NCI-H446 treated with DMSO at 0.1 percent for 48 hours (cell line): Measurements from ENCODE around the gene BTBD9.

ENCODE experiments used
- DNase-seq: peaks from one replicate; lab custom pipeline; 2025; lab: John Stamatoyannopoulos, UW

BTBD9 gene

DNA sequence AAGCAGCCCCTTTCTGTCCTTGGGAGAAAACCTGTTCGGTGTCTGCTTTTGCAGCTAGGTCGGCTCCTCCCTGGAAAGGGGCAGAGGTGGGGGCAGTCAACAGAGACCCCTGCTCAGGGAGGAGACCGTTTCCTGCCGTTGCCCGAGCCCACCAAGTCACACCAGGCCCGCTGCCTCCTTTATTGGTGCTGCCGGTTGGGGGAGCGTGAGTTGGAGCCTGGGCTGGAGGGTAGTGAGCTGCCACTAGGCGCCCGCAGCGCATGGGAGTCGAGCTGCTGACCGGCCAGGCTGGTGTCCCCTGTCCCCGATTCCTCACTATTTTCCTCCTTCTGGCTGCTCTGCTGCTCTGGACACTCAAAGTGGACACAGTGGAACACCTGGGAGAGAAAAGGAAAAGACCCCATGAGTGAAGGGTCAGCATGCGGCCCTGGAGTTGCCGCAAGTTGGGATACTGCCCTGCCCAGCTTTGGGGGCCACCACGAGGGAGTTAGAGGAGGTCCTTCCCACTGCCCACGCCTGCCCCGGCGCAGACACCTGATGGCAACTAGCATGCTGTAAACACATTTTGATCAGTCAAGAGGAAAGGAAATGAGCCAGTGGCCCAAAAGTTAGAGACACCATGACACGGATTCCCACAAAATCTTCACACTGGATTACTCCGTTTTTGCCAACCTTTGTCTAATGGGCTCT, 464.8 kb downstream of the BTBD9 start:
- no peak for DNase-seq

- no peak for DNase-seq
Measured at GRCh38 chr6:38174315-38174714, 465.4 kb downstream of the BTBD9 start.

- no peak for DNase-seq
Measured at GRCh38 chr6:38173909-38174308, 465.8 kb downstream of the BTBD9 start.

- DNase-seq = no peak
Measured at GRCh38 chr6:38172739-38173410, 466.9 kb downstream of the BTBD9 start.

- DNase-seq = no peak
Measured at GRCh38 chr6:38171997-38172738, 467.6 kb downstream of the BTBD9 start.

- no peak for DNase-seq
Measured at GRCh38 chr6:38170666-38171355, 468.9 kb downstream of the BTBD9 start.

DNA sequence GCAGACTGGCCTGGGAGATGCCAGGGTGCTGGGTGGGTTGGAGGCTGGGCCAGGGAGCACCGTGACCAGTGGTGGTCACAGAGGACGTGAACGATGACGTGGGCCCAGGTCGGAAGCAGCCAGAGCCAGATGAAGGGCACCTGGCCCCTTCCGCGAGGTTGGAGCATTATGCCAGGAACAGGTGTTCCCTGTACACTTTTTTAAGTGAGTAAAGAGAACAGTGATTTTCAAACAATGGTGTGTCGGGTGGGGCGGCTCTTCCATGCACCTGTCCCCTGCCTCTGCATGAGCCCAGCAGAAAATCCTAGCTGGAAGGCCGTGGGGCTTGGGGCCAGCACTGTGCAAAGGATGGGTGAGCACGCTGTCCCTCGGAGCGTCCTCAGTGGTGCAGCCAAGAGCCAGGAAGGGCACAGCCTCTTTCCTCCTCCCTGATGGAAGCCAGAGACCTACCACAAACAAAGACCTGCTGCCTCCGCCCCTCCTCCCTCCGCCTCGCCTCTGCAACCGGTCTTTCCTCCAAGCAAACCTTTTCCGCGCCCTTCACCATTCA, 469.7 kb downstream of the BTBD9 start:
- no peak for DNase-seq

GRCh38 chr6:38169221-38169976, 470.3 kb downstream of the BTBD9 start:
- DNase-seq = no peak

DNA sequence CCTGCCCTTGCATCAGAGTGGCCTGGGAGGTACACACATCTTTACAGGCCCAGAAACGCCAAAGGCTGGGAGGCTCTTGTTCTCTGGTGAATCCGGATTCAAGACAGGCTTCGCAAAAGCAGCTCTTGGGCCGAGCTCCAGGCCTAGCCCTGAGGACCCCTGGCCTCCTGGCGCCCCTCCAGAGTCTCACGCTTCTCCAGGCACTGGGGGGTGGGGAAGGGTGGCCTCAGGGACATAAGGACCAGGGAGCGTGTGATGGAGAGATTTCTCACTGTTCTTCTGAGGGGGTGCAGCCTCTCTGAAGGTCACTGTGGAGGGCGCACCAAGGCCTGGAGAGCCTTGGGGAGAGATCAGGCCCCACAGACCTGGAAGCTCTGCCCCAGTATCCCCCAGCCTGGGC, 471.0 kb downstream of the BTBD9 start:
- no peak for DNase-seq

- no peak for DNase-seq
Measured at GRCh38 chr6:38168126-38168525, 471.6 kb downstream of the BTBD9 start.

DNA sequence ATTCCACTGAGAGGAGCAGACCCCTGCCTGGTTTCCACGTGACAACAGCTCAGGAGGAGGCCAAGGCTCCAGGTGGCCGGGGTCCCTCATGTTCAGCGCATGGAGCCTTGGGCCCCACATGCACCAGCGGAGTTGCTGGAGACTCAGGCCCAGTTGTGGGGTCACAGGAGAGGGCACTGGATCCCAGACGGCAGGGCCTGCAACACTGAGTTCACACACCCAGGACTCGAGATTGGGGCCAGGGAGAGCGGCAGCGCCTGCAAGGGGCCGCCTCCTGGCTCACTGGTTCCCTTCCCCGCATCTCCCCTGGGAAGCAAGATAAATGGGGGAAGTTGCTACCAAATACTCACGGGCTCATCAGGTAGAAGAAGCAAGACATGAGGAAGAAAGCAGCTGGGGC, 472.1 kb downstream of the BTBD9 start:
- no peak for DNase-seq

DNA sequence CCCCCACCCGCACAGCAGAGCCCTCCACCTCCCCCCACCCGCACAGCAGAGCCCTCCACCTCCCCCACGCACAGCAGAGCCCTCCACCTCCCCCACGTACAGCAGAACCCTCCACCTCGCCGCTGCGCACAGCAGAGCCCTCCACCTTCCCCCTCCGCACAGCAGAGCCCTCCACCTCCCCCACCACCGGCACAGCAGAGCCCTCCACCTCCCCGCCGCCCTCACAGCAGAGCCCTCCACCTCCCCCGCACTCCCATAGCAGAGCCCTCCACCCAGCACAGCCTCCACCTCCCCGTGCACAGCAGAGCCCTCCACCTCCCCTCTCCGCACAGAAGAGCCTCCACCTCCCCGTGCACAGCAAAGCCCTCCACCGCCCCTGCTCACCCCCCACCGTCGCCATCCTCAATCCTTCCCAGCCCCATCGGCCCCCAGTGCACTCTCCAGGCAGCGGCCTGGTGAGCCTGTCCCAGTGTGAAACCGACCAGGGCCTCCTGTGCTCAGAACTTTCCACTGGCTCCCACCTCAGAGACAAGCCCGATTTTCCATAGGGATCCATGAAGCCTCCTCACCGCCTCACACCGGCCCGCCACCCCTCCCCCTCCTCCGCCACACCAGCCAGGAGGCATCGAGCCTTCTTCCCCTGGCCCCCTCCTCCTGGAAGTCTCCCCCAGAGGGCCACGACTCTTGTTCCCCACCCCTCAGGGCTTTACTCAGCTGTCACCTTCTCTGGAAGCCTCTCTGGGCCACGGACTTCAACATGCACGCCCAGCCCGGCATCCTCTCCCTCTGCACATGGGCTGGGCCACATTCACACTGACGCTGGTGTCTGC, 473.1 kb downstream of the BTBD9 start:
- DNase-seq = no peak

GRCh38 chr6:38164671-38165108, 475.0 kb downstream of the BTBD9 start:
- no peak for DNase-seq

- no peak for DNase-seq
Measured at GRCh38 chr6:38164131-38164481, 475.6 kb downstream of the BTBD9 start.

DNA sequence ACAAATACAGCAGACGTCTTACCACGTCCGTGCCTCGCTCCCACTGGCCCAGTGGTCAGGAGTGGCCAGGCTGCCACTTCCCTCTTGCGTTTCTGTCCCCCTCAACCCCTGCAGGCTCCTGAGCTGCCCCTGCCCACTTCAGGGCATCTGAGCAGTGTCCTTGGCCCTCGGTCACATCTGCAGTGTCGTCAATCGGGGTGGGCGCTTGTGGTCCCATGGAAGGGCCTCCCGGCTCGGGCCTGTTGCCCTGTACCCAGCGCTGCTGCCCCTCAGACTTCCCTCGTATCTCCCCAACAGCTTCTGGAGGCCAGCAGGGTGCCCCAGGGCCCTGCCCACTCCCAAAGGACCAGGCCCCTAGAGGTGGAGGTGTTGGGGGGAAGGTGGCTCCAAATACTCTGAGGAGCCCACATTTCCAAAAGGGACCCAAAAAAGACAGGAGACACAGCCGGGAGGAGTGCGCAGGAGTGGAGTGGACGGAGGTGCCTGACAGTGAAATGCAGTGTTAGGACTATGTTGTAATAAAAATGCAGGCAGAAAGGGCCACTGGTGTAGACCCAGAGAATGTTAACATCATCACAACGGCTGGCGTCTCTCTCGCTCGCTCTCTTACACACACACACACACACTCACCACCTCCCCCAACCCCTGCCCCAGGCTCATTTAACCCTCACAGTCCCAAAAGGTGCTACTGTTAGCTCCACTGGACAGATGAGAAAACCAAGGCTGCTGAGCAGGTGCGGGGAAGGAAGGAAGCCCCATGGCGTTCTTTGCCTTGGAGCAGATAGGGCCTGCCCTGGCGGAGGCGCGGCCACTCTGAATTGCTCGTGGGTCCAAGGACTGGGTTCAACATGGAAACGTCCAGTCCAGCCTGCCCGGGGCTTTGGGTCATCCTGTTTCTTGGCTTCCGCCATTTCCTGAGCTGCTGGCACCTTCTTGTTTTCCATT, 476.3 kb downstream of the BTBD9 start:
- no peak for DNase-seq

- DNase-seq = no peak
Measured at GRCh38 chr6:38162493-38163185, 477.1 kb downstream of the BTBD9 start.

DNA sequence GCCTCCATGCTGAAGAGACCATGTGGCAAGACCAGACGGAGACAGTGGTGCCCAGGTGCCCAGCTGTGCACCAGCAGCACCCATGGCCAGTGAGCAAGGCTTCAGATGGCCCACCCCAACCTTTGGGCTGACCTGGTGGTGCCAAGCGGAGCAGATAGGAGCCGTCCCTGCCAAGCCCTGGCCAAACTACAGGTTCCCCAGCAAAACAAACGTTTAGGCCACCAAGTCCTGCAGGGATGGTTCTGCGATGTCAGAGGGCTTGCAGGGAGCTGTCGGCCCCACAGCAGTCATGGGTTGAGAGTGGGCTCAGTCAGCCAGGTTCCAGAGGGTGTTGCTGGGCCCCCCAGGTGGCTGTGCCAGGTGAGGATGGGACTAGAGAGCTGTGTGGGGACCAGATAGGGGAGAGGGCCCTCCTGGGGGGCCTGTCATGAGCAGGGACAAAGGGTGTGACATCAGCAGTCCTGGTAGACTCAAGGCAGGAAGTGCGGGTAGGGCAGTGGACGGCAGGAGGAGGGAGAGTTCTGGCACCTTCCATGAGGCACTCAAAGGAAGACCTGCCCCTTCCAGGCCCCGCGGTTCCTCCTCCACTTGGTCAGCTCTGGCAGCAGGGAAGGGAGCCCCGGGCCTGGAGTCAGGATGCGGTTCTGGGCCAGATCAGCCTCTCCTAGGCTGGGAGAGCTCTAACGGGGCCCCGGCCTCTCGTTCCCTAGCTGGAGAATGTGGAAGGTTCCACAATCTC, 477.8 kb downstream of the BTBD9 start:
- no peak for DNase-seq

DNA sequence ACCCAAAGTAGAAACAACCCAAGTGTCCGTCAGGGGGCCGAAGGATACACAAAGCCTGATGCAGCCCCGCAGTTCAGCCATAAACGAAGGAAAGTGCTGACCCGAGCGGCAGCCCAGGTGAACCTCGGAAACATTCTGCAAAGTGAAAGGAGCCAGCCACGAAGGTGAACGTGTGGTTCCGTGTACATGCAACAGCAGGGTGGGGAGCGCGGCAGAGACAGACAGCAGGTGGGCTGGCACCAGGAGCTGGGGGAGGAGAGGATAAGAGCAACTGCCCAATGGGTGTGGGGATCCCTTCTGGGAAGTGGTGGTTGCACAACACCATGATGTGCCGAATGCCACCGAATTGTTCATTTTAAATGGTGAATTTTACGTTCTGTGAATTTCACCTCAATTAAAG, 478.4 kb downstream of the BTBD9 start:
- no peak for DNase-seq
